IMR-90 (cell line): ENCODE data around the gene CAMTA1. TPM values are rescaled to one million over a fixed set of nuclear protein-coding genes. Genes with fewer than 3 reads are reported as not detected.

Experiments
- ATAC-seq: fragments of 200-7000 bp; cut with Tn5 transposase; 2 replicates; pipeline ENCODE4 v1.9.1; 2020; ENCODE audit warnings: low read depth, mild to moderate bottlenecking, moderate library complexity
- BruUV-seq: library from RNA; stranded (reverse); fragments of 400-500 nt; replicated peaks from 2 replicates; lab custom pipeline; 2021; lab: Mats Ljungman, UMichigan
- CTCF ChIA-PET: fragments of 300-600 bp; formaldehyde crosslinking; extraction: SDS; loops from one replicate; lab custom pipeline; 2021; ENCODE audit warnings: antibody characterized with exemption; lab: Yijun Ruan, JAX
- POLR2A ChIA-PET: fragments of 300-600 bp; sonication (Branson Sonifier 250); formaldehyde crosslinking; loops from one replicate; lab custom pipeline; 2022; ENCODE audit warnings: antibody characterized with exemption; ENCODE audit not compliant: unreplicated experiment; lab: Charles Lee
- DNase-seq: peaks from one replicate; pipeline ENCODE4 v3.0.0; 2013
- H2AFZ ChIP-seq: replicated peaks from 2 replicates; pipeline ENCODE3; 2013; ENCODE audit warnings: low read length, mild to moderate bottlenecking; ENCODE audit not compliant: poor library complexity
- H2AK5ac ChIP-seq: 2 replicates; pipeline ENCODE4 v1.6.1; 2013; ENCODE audit warnings: low read depth, low read length, inconsistent platforms
- H2AK9ac ChIP-seq: replicated peaks from 2 replicates; pipeline ENCODE3; 2013; ENCODE audit warnings: mild to moderate bottlenecking, low read depth, low read length, moderate library complexity; ENCODE audit not compliant: poor library complexity
- H2BK120ac ChIP-seq: 2 replicates; pipeline ENCODE4 v1.6.1; 2013; ENCODE audit warnings: low read depth, low read length, inconsistent platforms
- H2BK15ac ChIP-seq: 3 replicates; pipeline ENCODE4 v1.6.1; 2013; ENCODE audit warnings: low read depth, low read length, inconsistent platforms
- H2BK20ac ChIP-seq: 2 replicates; pipeline ENCODE4 v1.6.1; 2013; ENCODE audit warnings: low read depth, mild to moderate bottlenecking, inconsistent platforms, low read length, moderate library complexity
- H2BK5ac ChIP-seq: 2 replicates; pipeline ENCODE4 v1.6.1; 2013; ENCODE audit warnings: mild to moderate bottlenecking, low read depth, low read length, inconsistent platforms; ENCODE audit not compliant: poor library complexity, severe bottlenecking
- H3K14ac ChIP-seq: replicated peaks from 2 replicates; pipeline ENCODE4 v1.6.1; 2013; ENCODE audit warnings: low read depth, low read length, inconsistent platforms
- H3K18ac ChIP-seq: 2 replicates; pipeline ENCODE4 v1.6.1; 2013; ENCODE audit warnings: low read depth, low read length, control low read depth
- H3K23ac ChIP-seq: 2 replicates; pipeline ENCODE4 v1.6.1; 2013; ENCODE audit warnings: low read depth, low read length, inconsistent platforms
- H3K27ac ChIP-seq: 2 replicates; pipeline ENCODE4 v1.5.1; 2013; ENCODE audit warnings: mild to moderate bottlenecking, control low read depth, low read length; ENCODE audit not compliant: insufficient read depth
- H3K27me3 ChIP-seq: 2 replicates; pipeline ENCODE4 v1.6.1; 2013; ENCODE audit warnings: low read length; ENCODE audit not compliant: control insufficient read depth, insufficient read depth
- H3K36me3 ChIP-seq: 2 replicates; pipeline ENCODE4 v1.6.1; 2013; ENCODE audit warnings: low read length, mixed read lengths; ENCODE audit not compliant: control insufficient read depth, insufficient read depth
- H3K4ac ChIP-seq: 2 replicates; pipeline ENCODE4 v1.6.1; 2013; ENCODE audit warnings: low read depth, low read length, inconsistent platforms
- H3K4me1 ChIP-seq: 2 replicates; pipeline ENCODE4 v1.6.1; 2013; ENCODE audit warnings: low read length, mixed read lengths; ENCODE audit not compliant: control insufficient read depth, insufficient read depth
- H3K4me2 ChIP-seq: 2 replicates; pipeline ENCODE4 v1.6.1; 2013; ENCODE audit warnings: low read depth, mild to moderate bottlenecking, control low read depth, low read length, moderate library complexity
- H3K4me3 ChIP-seq: 2 replicates; pipeline ENCODE4 v1.5.1; 2013; ENCODE audit warnings: low read depth, mild to moderate bottlenecking, control low read depth, low read length, moderate library complexity; ENCODE audit not compliant: insufficient read depth
- H3K56ac ChIP-seq: 2 replicates; pipeline ENCODE4 v1.6.1; 2013; ENCODE audit warnings: low read length, inconsistent platforms; ENCODE audit not compliant: insufficient read depth; ENCODE audit errors: extremely low read depth
- H3K79me1 ChIP-seq, 2 experiments: 2 replicates each; pipeline ENCODE4 v1.6.1; 2013; ENCODE audit warnings: low read length in 2 of 2, inconsistent platforms in 1 of 2, low read depth in 1 of 2
- H3K9ac ChIP-seq: 2 replicates; pipeline ENCODE4 v1.6.1; 2013; ENCODE audit warnings: low read depth, low read length, control low read depth
- H3K9me1 ChIP-seq: 2 replicates; pipeline ENCODE4 v1.6.1; 2013; ENCODE audit warnings: low read length, inconsistent platforms; ENCODE audit not compliant: insufficient read depth
- H3K9me3 ChIP-seq: 2 replicates; pipeline ENCODE4 v1.6.1; 2013; ENCODE audit warnings: low read length; ENCODE audit not compliant: control insufficient read depth, insufficient read depth
- H4K20me1 ChIP-seq: 2 replicates; pipeline ENCODE4 v1.6.1; 2013; ENCODE audit warnings: low read length, inconsistent platforms; ENCODE audit not compliant: insufficient read depth
- H4K5ac ChIP-seq: 2 replicates; pipeline ENCODE4 v1.6.1; 2013; ENCODE audit warnings: mild to moderate bottlenecking, low read depth, low read length, control low read depth
- H4K8ac ChIP-seq, 2 experiments: 2 replicates each; pipeline ENCODE4 v1.6.1; 2013; ENCODE audit warnings: low read depth in 2 of 2, low read length in 2 of 2, control low read depth in 1 of 2, inconsistent platforms in 1 of 2
- H4K91ac ChIP-seq: 2 replicates; pipeline ENCODE4 v1.6.1; 2013; ENCODE audit warnings: low read depth, low read length, inconsistent platforms; ENCODE audit not compliant: insufficient read depth
- BHLHE40 ChIP-seq: fragments of 150-350 bp; IDR thresholded peaks from 2 replicates; pipeline ENCODE4 v1.6.1; 2016; ENCODE audit warnings: mild to moderate bottlenecking, low read depth, low read length
- CEBPB ChIP-seq: IDR thresholded peaks from 2 replicates; pipeline ENCODE4 v1.6.1; 2012; ENCODE audit warnings: low read depth, low read length, improper control_type of control experiment
- CHD1 ChIP-seq: IDR thresholded peaks from 2 replicates; pipeline ENCODE4 v1.6.1; 2012; ENCODE audit warnings: low read depth, low read length, improper control_type of control experiment
- MAFK ChIP-seq: IDR thresholded peaks from 2 replicates; pipeline ENCODE4 v1.6.1; 2012; ENCODE audit warnings: low read depth, low read length, improper control_type of control experiment
- MAZ ChIP-seq: IDR thresholded peaks from 2 replicates; pipeline ENCODE4 v1.6.1; 2012; ENCODE audit warnings: low read depth, mild to moderate bottlenecking, low read length, improper control_type of control experiment, moderate library complexity, borderline replicate concordance
- MXI1 ChIP-seq: IDR thresholded peaks from 2 replicates; pipeline ENCODE4 v1.6.1; 2012; ENCODE audit warnings: low read depth, mild to moderate bottlenecking, low read length, moderate library complexity, borderline replicate concordance
- NFE2L2 ChIP-seq: fragments of 150-350 bp; IDR thresholded peaks from 2 replicates; pipeline ENCODE4 v1.6.1; 2016; ENCODE audit warnings: low read depth, mild to moderate bottlenecking, low read length
- POLR2A ChIP-seq: IDR thresholded peaks from 2 replicates; pipeline ENCODE4 v1.6.1; 2012; ENCODE audit warnings: mild to moderate bottlenecking, low read depth, low read length
- RAD21 ChIP-seq: IDR thresholded peaks from 2 replicates; pipeline ENCODE4 v1.6.1; 2012; ENCODE audit warnings: low read length, improper control_type of control experiment
- RCOR1 ChIP-seq: IDR thresholded peaks from 2 replicates; pipeline ENCODE4 v1.6.1; 2012; ENCODE audit warnings: mild to moderate bottlenecking, low read length, improper control_type of control experiment; ENCODE audit not compliant: insufficient replicate concordance
- RFX5 ChIP-seq: IDR thresholded peaks from 2 replicates; pipeline ENCODE4 v1.8.0; 2012; ENCODE audit warnings: low read depth, mild to moderate bottlenecking, low read length, moderate library complexity
- SMC3 ChIP-seq: fragments of 150-350 bp; IDR thresholded peaks from 2 replicates; pipeline ENCODE4 v1.6.1; 2016; ENCODE audit warnings: low read depth, mild to moderate bottlenecking, antibody characterized with exemption, low read length, moderate library complexity
- WGBS, 2 experiments: methylation state at CpG; one replicate each; pipeline versions ENCODE4 v1.1.5 to v1.1.7; 2013; ENCODE audit warnings: missing lambda C conversion rate in 2 of 2; ENCODE audit not compliant: insufficient read length in 1 of 2; ENCODE audit errors: extremely low coverage in 2 of 2; 5-methylcytosine and 5-hydroxymethylcytosine counted together
- dilution Hi-C: fragments of 300-500 bp; cut with HindIII; formaldehyde crosslinking; loops from one replicate; pipeline ENCODE4 v1.14.3; 2018; ENCODE audit warnings: low sequenced_read_pairs; ENCODE audit not compliant: unreplicated experiment
- in situ Hi-C: fragments of 300-500 bp; cut with MboI; formaldehyde crosslinking; loops from 3 replicates; pipeline ENCODE4 v1.14.3; 2019; ENCODE audit warnings: low sequenced_read_pairs, inconsistent platforms, mixed read lengths
- intact Hi-C: fragments of 100-400 bp; cut with micrococcal nuclease; formaldehyde crosslinking; loops from 2 replicates; pipeline ENCODE4 v1.10.0; 2022
- polyA plus RNA-seq, 3 experiments: library from polyadenylated mRNA; depleted of rRNA; stranded (reverse); fragments of >200 nt; gene quantifications; 2 replicates each; pipeline ENCODE4 v1.2.3, GENCODE V29; 2012; ENCODE audit warnings: low replicate concordance in 1 of 3
- total RNA-seq: library from RNA; depleted of rRNA; stranded (reverse); fragments of >200 nt; gene quantifications from 2 replicates; pipeline ENCODE4 v1.2.3, GENCODE V29; 2012
- TF ChIP-seq, protein P1 (sequence below): conservative IDR thresholded peaks from 2 replicates; pipeline ENCODE4 v1.5.1; 2012; ENCODE audit warnings: mild to moderate bottlenecking, low read depth, low read length, improper control_type of control experiment
- TF ChIP-seq, protein P2 (sequence below): fragments of 150-350 bp; IDR thresholded peaks from 2 replicates; pipeline ENCODE4 v1.6.1; 2016; ENCODE audit warnings: low read depth, mild to moderate bottlenecking, low read length, moderate library complexity, borderline replicate concordance
- TF ChIP-seq, protein P3 (sequence below): fragments of 150-350 bp; IDR thresholded peaks from 2 replicates; pipeline ENCODE4 v1.6.1; 2017; ENCODE audit warnings: mild to moderate bottlenecking, antibody characterized with exemption, low read length, low read depth

CAMTA1 gene
- total and polyA plus RNA-seq, 2 of the 4 experiments (the other 2 are of a cell fraction) = 35.5 to 74.3 TPM

DNA sequence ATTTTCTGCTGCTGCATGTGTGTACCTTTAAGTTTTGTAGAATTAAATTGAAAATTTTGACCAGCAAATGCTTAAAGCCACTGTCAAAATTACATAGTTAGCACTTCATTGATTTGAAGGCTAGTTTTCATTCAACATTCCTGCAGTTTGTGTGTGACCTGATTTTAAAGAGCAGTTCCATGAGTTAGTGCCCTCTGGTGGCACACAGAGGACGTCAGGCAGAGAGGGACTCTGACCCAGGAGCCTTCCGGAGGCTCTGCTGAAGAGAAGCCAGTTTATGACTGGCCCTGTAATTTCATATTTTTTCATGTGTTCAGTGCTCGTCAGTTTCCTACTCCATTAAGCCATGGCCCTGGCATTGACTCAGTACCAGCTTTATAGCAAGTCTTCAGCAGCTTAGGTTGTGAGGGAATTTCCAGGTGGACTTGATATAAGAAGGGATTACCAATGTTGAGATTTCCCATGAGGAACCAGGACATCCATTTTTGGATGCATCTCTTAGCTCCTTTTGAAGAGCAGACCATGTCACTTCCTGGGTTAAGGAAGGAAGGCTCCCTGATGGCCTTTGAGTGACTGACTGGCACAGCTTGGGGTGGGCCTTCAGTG lies 104.7 kb downstream of the CAMTA1 start:
- Histone ChIP-seq H3K36me3 (no peaks in the 10 kb centered on the region), H3K4me3 (no peak overlapping the region), H2AK9ac (peak overlapping the region; percentile 62), H2BK15ac (no peak overlapping the region), H3K4ac (peak overlapping the region; percentile 58), H3K27ac (no peak overlapping the region), H3K9ac (no peak overlapping the region), H2BK20ac (peak overlapping the region; percentile 16; the same call in 1 of the 2 replicates), H4K8ac (no peak overlapping the region), H3K18ac (no peak overlapping the region), H3K27me3 (no peaks in the 10 kb centered on the region), H2AK5ac (peak overlapping the region; percentile 54; the same call in 1 of the 2 replicates), H2BK120ac (no peak overlapping the region), H4K20me1 (no peaks in the 10 kb centered on the region), H2AFZ (no peak overlapping the region), H4K5ac (0 out of 2 replicates have a peak overlapping the region, but pooled peaks have one; percentile 19), H3K14ac (no peak overlapping the region; the same call in 1 of the 2 replicates), H2BK5ac (no peak overlapping the region), H3K9me1 (peaks cover 16% of the 10 kb centered on the region), H3K23ac (no peak overlapping the region), H3K79me1 (peaks cover 15 to 31% of the 10 kb centered on the region in 2 experiments; a peak in 3 of 4 replicates), H3K9me3 (no peaks in the 10 kb centered on the region), H3K4me1 (peaks cover 4% of the 10 kb centered on the region), H3K56ac (no peak overlapping the region), H3K4me2 (no peak overlapping the region), H4K91ac (peak overlapping the region; percentile 58; the same call in 1 of the 2 replicates)
- no CpG with 5 or more reads among the region's 3 CpGs for WGBS, 2 experiments
- DNase-seq (peak; percentile 68), ATAC-seq (peak; percentile 87)
- dilution Hi-C loops (no loop called here), intact Hi-C loops (loop anchor here (1.0 to 10.0 kb wide), 4 partner anchors 96 to 757 kb away; no protein-coding TSS in a partner anchor), in situ Hi-C loops (loop anchor here (10.0 kb wide), 1 partner anchor 165 kb away; no protein-coding TSS in a partner anchor)
- POLR2A ChIA-PET = no interaction called here
- BruUV-seq = no TSS peak
- CTCF ChIA-PET = interaction anchor here (0.6 to 3.3 kb wide), 11 partner anchors 17 to 757 kb away, joined by 3 to 17 read pairs (median 3); partner anchors contain the start of gene DNAJC11
- TF ChIP-seq POLR2A (no peak), MAZ (no peak), NFE2L2 (no peak), CHD1 (no peak), RCOR1 (no peak), MXI1 (no peak), MAFK (no peak), CEBPB (no peak), RAD21 (peak; percentile 80), RFX5 (no peak), BHLHE40 (no peak), SMC3 (peak; percentile 90)
- TF ChIP-seq, protein P1, sequence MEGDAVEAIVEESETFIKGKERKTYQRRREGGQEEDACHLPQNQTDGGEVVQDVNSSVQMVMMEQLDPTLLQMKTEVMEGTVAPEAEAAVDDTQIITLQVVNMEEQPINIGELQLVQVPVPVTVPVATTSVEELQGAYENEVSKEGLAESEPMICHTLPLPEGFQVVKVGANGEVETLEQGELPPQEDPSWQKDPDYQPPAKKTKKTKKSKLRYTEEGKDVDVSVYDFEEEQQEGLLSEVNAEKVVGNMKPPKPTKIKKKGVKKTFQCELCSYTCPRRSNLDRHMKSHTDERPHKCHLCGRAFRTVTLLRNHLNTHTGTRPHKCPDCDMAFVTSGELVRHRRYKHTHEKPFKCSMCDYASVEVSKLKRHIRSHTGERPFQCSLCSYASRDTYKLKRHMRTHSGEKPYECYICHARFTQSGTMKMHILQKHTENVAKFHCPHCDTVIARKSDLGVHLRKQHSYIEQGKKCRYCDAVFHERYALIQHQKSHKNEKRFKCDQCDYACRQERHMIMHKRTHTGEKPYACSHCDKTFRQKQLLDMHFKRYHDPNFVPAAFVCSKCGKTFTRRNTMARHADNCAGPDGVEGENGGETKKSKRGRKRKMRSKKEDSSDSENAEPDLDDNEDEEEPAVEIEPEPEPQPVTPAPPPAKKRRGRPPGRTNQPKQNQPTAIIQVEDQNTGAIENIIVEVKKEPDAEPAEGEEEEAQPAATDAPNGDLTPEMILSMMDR = peak; percentile 77
- TF ChIP-seq, protein P2, sequence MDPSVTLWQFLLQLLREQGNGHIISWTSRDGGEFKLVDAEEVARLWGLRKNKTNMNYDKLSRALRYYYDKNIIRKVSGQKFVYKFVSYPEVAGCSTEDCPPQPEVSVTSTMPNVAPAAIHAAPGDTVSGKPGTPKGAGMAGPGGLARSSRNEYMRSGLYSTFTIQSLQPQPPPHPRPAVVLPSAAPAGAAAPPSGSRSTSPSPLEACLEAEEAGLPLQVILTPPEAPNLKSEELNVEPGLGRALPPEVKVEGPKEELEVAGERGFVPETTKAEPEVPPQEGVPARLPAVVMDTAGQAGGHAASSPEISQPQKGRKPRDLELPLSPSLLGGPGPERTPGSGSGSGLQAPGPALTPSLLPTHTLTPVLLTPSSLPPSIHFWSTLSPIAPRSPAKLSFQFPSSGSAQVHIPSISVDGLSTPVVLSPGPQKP = no peak
- TF ChIP-seq, protein P3, sequence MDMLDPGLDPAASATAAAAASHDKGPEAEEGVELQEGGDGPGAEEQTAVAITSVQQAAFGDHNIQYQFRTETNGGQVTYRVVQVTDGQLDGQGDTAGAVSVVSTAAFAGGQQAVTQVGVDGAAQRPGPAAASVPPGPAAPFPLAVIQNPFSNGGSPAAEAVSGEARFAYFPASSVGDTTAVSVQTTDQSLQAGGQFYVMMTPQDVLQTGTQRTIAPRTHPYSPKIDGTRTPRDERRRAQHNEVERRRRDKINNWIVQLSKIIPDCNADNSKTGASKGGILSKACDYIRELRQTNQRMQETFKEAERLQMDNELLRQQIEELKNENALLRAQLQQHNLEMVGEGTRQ = no peak
